Endothelial cell of umbilical vein (primary cell): ENCODE measurements around the gene ARMH4. TPM values are rescaled to one million over a fixed set of nuclear protein-coding genes. Genes with fewer than 3 reads are reported as not detected.
A peak's percentile ranks its signal among the peaks of the same experiment; 100 is the strongest.

Experiments used
- BruUV-seq: library from RNA; stranded (reverse); fragments of 400-500 nt; replicated peaks from 2 replicates; lab custom pipeline; 2021; lab: Mats Ljungman, UMichigan
- CTCF ChIA-PET: fragments of 300-600, 350-600 bp; sonication (Branson Sonifier 250); formaldehyde crosslinking; loops from one replicate; lab custom pipeline; 2021; ENCODE audit warnings: antibody characterized with exemption, inconsistent platforms; lab: Charles Lee
- POLR2A ChIA-PET: fragments of 300-600, 350-600 bp; sonication (Branson Sonifier 250); formaldehyde crosslinking; loops from one replicate; lab custom pipeline; 2021; ENCODE audit warnings: antibody characterized with exemption, inconsistent platforms; lab: Charles Lee
- DNase-seq: peaks from one replicate; pipeline ENCODE4 v3.0.0-alpha.2; 2011; ENCODE audit warnings: low read depth, low spot score
- FAIRE-seq: peaks from 2 replicates; lab custom pipeline; 2011; peaks lifted over from hg19 to GRCh38; lab: Jason Lieb, UNC
- H2AFZ ChIP-seq: 2 replicates; pipeline ENCODE4 v1.6.0; 2012; ENCODE audit warnings: low read depth, low read length, control low read depth, inconsistent platforms
- H3K27ac ChIP-seq: 2 replicates; pipeline ENCODE4 v1.5.1; 2011; ENCODE audit warnings: low read depth, mild to moderate bottlenecking, control low read depth, low read length, moderate library complexity; ENCODE audit not compliant: insufficient read depth
- H3K27me3 ChIP-seq, 2 experiments: 2 replicates each; pipeline versions ENCODE4 v1.6.0 to v1.6.1; 2011; ENCODE audit warnings: low read length in 2 of 2, mixed read lengths in 1 of 2; ENCODE audit not compliant: control insufficient read depth in 2 of 2, insufficient read depth in 2 of 2
- H3K36me3 ChIP-seq, 2 experiments: 2 replicates in 1 of 2; 3 replicates in 1 of 2; pipeline ENCODE4 v1.5.1; 2011; ENCODE audit warnings: low read length in 2 of 2, mild to moderate bottlenecking in 1 of 2, moderate library complexity in 1 of 2; ENCODE audit not compliant: control insufficient read depth in 2 of 2, insufficient read depth in 2 of 2; ENCODE audit errors: extremely low read depth in 1 of 2
- H3K4me1 ChIP-seq: 3 replicates; pipeline ENCODE4 v1.5.1; 2011; ENCODE audit warnings: mild to moderate bottlenecking, low read length; ENCODE audit not compliant: control insufficient read depth, insufficient read depth; ENCODE audit errors: extremely low read depth
- H3K4me2 ChIP-seq: 2 replicates; pipeline ENCODE4 v1.6.1; 2011; ENCODE audit warnings: low read length, control low read depth, mixed read lengths; ENCODE audit not compliant: insufficient read depth
- H3K4me3 ChIP-seq, 3 experiments: fragments of 200-600 bp in 1 of 3; sonication (generic), shearing (Covaris generic) in 1 of 3; replicated peaks in 1 of 3; 2 replicates each; pipeline ENCODE4 v1.5.1; 2011 to 2016; ENCODE audit warnings: control low read depth in 3 of 3, low read length in 3 of 3, mild to moderate bottlenecking in 2 of 3, inconsistent platforms in 1 of 3, low read depth in 1 of 3, moderate library complexity in 1 of 3; ENCODE audit not compliant: insufficient read depth in 1 of 3
- H3K79me2 ChIP-seq: 2 replicates; pipeline ENCODE4 v1.6.0; 2012; ENCODE audit warnings: low read length, inconsistent platforms; ENCODE audit not compliant: control insufficient read depth, insufficient read depth
- H3K9ac ChIP-seq: replicated peaks from 2 replicates; pipeline ENCODE3; 2011; ENCODE audit warnings: low read length, control low read depth; ENCODE audit not compliant: insufficient read depth; ENCODE audit errors: extremely low read depth
- H3K9me1 ChIP-seq: replicated peaks from 3 replicates; pipeline ENCODE4 v1.6.0; 2011; ENCODE audit warnings: mild to moderate bottlenecking, low read length; ENCODE audit not compliant: control insufficient read depth, insufficient read depth; ENCODE audit errors: extremely low read depth
- H3K9me3 ChIP-seq: replicated peaks from 2 replicates; pipeline ENCODE4 v1.5.1; 2012; ENCODE audit warnings: low read length, inconsistent platforms; ENCODE audit not compliant: control insufficient read depth, insufficient read depth
- H4K20me1 ChIP-seq: replicated peaks from 2 replicates; pipeline ENCODE3; 2011; ENCODE audit warnings: mild to moderate bottlenecking, low read length; ENCODE audit not compliant: control insufficient read depth, insufficient read depth; ENCODE audit errors: extremely low read depth
- EZH2 ChIP-seq: IDR thresholded peaks from 2 replicates; pipeline ENCODE4 v1.6.1; 2012; ENCODE audit warnings: borderline replicate concordance, low read depth, mild to moderate bottlenecking, moderate library complexity, low read length, inconsistent platforms; ENCODE audit not compliant: severe bottlenecking
- FOS ChIP-seq: IDR thresholded peaks from 2 replicates; pipeline ENCODE4 v1.6.1; 2011; ENCODE audit warnings: mild to moderate bottlenecking, low read length, moderate library complexity, borderline replicate concordance; ENCODE audit not compliant: insufficient read depth
- GATA2 ChIP-seq: IDR thresholded peaks from 2 replicates; pipeline ENCODE4 v1.7.0; 2011; ENCODE audit warnings: low read depth, mild to moderate bottlenecking, moderate library complexity, mixed read lengths, low read length; ENCODE audit not compliant: insufficient read length, insufficient read depth
- JUN ChIP-seq: IDR thresholded peaks from 2 replicates; pipeline ENCODE4 v1.6.1; 2011; ENCODE audit warnings: borderline replicate concordance, low read depth; ENCODE audit not compliant: insufficient read length, insufficient read depth
- MYC ChIP-seq: IDR thresholded peaks from one replicate; pipeline ENCODE4 v1.6.1; 2011; ENCODE audit warnings: mild to moderate bottlenecking, low read depth, low read length
- POLR2A ChIP-seq: IDR thresholded peaks from 2 replicates; pipeline ENCODE4 v1.6.1; 2012; ENCODE audit warnings: low read depth, mild to moderate bottlenecking, control low read depth, low read length
- POLR2AphosphoS5 ChIP-seq: IDR thresholded peaks from 2 replicates; pipeline ENCODE4 v1.6.1; 2012; ENCODE audit warnings: low read depth, mild to moderate bottlenecking, control low read depth, low read length, moderate library complexity; ENCODE audit not compliant: insufficient read depth
- dilution Hi-C: fragments of 300-500 bp; cut with MboI; formaldehyde crosslinking; loops from one replicate; pipeline ENCODE4 v1.15.0; 2019; ENCODE audit warnings: low sequenced_read_pairs; ENCODE audit not compliant: extremely low pct_ligation_motif_present
- intact Hi-C: fragments of 100-400 bp; cut with micrococcal nuclease; formaldehyde crosslinking; loops from one replicate; pipeline ENCODE4 v1.10.0; 2022
- polyA plus RNA-seq, 4 experiments: library from polyadenylated mRNA; depleted of rRNA in 3 of 4; stranded (reverse) in 3 of 4; unstranded in 1 of 4; fragments of >200 nt; gene quantifications; 2 replicates each; pipeline versions ENCODE4 v1.2.1 to v1.2.3, GENCODE V29; 2011 to 2012; ENCODE audit warnings: missing spikeins in 1 of 4
- total RNA-seq: library from RNA; stranded (reverse); gene quantifications from 2 replicates; pipeline ENCODE4 v1.2.3, GENCODE V29; 2021
- TF ChIP-seq, protein P1 (sequence below): IDR thresholded peaks from 2 replicates; pipeline ENCODE4 v1.6.1; 2011; ENCODE audit not compliant: insufficient read depth, insufficient read length
- TF ChIP-seq, protein P2 (sequence below), 2 donors: IDR thresholded peaks; 1 replicate in 1 of 2; 2 replicates in 1 of 2; pipeline ENCODE4 v1.5.1; 2011; ENCODE audit warnings: low read length in 2 of 2, mild to moderate bottlenecking in 2 of 2, moderate library complexity in 2 of 2, control low read depth in 1 of 2, inconsistent platforms in 1 of 2, low read depth in 1 of 2; ENCODE audit not compliant: insufficient read depth in 1 of 2; ENCODE audit errors: extremely low read depth in 1 of 2

ARMH4 gene
- total and polyA plus RNA-seq, 2 donors (not counting 3 experiments of a cell fraction or from before 2014, with no cell fraction given): 1.1 to 3.0 TPM

DNA sequence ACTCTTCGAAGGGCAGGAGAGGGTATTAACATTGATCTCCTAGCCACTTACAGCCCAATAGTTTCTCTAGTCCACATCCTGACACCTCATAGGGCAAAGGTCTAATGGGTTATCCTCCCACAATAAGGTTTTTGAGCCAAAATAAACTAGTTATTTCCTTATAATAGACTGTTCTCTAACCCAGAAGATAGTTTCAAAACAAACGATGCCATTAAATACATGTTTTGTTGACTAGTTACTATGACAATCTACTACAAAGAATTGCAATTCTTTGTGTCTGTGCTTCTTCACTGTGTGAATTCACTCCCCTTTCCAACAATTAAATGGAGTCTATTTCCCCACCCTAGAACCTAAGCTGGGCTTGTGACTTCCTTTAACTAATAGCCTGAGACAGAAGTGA, 41.5 kb upstream of the ARMH4 start:
- Histone ChIP-seq H3K9me1 (no peaks in the 10 kb centered on the region), H3K4me1 (peaks cover 3% of the 10 kb centered on the region), H3K4me3 (no peak overlapping the region), H3K36me3 (no peaks in the 10 kb centered on the region), H3K9ac (no peak overlapping the region), H4K20me1 (no peaks in the 10 kb centered on the region), H3K27me3 (peaks cover 16 to 23% of the 10 kb centered on the region in 2 experiments), H2AFZ (no peak overlapping the region), H3K27ac (no peak overlapping the region), H3K4me2 (no peak overlapping the region), H3K79me2 (no peaks in the 10 kb centered on the region), H3K9me3 (no peaks in the 10 kb centered on the region)
- ChIA-PET POLR2A (no interaction called here), CTCF (no interaction called here)
- BruUV-seq: no TSS peak
- dilution Hi-C loops (no loop called here), intact Hi-C loops (no loop called here)
- DNase-seq (peak; percentile 41), FAIRE-seq (no peak)
- TF ChIP-seq EZH2: no peak
- TF ChIP-seq FOS: no peak
- TF ChIP-seq MYC: no peak
- no peak for TF ChIP-seq POLR2A
- no peak for TF ChIP-seq POLR2AphosphoS5
- TF ChIP-seq, protein P1, sequence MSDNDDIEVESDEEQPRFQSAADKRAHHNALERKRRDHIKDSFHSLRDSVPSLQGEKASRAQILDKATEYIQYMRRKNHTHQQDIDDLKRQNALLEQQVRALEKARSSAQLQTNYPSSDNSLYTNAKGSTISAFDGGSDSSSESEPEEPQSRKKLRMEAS: no peak
- no peak for TF ChIP-seq JUN
- TF ChIP-seq, protein P2, sequence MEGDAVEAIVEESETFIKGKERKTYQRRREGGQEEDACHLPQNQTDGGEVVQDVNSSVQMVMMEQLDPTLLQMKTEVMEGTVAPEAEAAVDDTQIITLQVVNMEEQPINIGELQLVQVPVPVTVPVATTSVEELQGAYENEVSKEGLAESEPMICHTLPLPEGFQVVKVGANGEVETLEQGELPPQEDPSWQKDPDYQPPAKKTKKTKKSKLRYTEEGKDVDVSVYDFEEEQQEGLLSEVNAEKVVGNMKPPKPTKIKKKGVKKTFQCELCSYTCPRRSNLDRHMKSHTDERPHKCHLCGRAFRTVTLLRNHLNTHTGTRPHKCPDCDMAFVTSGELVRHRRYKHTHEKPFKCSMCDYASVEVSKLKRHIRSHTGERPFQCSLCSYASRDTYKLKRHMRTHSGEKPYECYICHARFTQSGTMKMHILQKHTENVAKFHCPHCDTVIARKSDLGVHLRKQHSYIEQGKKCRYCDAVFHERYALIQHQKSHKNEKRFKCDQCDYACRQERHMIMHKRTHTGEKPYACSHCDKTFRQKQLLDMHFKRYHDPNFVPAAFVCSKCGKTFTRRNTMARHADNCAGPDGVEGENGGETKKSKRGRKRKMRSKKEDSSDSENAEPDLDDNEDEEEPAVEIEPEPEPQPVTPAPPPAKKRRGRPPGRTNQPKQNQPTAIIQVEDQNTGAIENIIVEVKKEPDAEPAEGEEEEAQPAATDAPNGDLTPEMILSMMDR (IDR thresholded peaks at IDR 0.05; ENCODE audit: extremely low read depth in 1 of 2, insufficient read depth in 1 of 2, low read depth in 1 of 2, low read length in 2 of 2): no peak
- no peak for TF ChIP-seq GATA2
